ENCODE results near the gene MBD4.

Gene MBD4

GRCh38 chr3:129462361-129462968 lies 22.7 kb upstream of the MBD4 start:
- DNase-seq = no peak

DNA sequence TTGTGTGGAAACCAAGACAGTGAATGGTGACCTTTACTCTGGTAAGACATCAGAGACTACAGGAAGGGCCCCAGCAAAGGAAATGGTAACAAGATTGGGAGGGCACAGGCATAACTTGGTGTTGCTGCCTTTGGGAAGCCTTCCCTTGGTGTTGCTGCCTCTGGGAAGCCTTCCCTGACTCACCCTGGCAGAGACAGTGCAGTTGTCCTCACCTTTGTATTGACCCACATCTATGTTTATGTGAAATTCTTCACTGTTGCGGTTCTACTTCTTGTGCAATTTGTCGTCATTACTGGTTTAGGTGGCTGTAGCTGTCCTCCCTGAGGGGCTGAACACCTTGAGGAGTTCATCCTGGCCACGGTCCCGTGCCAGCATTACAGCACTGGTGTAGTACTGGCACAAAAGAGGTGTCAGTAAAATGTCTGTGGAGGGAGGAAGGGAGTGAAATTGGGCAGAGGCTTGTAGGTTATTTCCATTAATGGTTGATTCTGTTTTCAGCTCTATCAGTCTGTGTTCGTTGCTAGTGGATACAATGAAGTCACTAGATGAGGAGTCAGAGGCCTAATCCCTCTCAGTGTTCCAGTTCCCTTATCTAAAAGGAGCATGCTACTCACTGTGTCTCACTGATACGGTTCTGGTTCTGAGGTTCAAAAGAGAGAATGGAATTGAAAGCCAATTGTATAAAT lies 21.9 kb upstream of the MBD4 start:
- no peak for DNase-seq

DNA sequence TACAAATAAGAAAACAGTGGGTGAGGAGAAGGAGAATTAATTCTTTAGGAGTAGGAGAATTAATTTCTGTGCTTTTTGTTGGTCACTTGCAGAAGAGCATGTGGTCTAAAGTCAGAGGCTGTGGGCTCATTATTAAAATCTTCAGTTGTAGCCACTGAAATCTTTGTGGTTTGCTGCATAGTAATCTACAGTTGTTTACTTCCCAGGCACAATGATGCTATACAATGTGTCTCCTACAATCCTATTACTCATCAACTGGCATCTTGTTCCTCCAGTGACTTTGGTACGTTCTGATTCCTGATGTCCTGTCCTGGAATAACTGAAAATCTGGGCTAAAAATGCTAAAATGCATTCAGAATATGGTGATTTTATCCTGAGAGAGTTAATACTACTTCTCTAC lies 21.3 kb upstream of the MBD4 start:
- no peak for DNase-seq

GRCh38 chr3:129460572-129460971 lies 20.8 kb upstream of the MBD4 start:
- DNase-seq = no peak

- DNase-seq = no peak
Measured at GRCh38 chr3:129460155-129460554, 20.4 kb upstream of the MBD4 start.

DNA sequence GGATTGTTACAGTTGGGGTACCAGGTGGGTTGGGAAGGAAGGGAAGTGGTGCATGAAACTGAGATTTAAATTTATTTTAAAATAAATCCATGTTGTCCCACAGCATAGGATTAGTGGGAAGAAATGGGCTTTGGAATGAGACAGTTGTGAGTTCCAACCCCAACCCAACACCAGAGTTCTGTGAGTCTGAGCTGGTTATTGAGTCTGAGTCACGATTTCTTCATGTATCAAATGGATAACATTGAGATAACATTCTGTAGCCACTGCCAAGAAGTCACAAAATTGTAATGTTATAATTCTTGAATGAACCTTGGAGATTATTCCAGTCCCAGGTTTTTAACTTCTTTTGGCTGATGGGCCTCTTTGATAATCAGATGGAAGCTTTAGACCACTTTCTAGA lies 14.0 kb upstream of the MBD4 start:
- no peak for DNase-seq

- no peak for DNase-seq
Measured at GRCh38 chr3:129449279-129450115, 9.7 kb upstream of the MBD4 start.

DNA sequence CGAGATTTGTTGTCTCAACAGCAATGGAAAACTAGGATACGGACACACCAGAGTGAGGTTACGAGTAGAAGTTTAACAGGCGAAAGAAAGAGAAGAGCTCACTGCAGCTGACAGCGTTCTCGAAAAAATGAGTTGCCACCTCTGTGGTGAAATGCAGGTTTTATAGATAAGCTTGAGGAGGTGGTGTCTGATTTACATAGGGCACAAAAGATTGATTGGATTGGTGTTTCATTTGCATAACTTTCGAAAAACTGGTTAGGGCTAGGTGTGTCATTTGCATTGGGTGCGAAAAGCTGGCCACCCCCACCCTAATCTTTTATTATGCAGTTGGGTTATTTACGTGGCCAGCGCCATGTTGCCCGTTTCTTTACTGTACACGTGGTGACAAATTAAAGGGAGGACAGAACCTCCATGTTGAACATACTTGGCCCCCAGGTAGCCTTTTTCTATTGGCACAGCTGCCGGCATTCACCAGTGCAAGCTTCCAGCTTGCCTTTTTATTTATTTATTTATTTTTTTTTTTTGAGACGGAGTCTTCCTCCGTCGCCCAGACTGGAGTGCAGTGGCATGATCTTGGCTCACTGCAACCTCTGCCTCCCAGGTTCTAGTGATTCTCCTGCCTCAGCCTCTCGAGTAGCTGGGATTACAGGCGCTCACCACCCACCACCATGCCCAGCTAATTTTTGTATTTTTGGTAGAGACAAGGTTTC lies 8.6 kb upstream of the MBD4 start:
- DNase-seq = no peak

- DNase-seq = no peak
Measured at GRCh38 chr3:129446926-129447325, 7.2 kb upstream of the MBD4 start.

DNA sequence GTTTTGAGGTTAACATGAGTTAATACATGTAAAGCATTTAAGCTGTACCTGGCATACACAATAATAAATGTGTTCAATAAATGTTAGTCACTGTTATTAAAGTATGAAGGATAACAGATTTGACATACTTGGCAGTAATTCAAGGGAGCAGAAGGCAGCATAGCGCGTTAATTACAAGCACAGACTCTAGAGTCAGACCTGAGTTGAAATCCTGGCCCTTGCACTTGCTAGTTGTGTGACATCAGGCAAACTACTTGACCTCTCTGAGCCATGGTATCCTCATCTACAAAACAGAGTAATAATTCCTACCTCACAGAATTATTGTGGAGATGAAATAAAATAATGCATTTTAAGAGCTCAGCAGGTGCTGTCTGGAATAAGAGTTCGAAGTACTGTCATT lies 5.7 kb upstream of the MBD4 start:
- no peak for DNase-seq

- DNase-seq = no peak
Measured at GRCh38 chr3:129442947-129443346, 3.2 kb upstream of the MBD4 start.

DNA sequence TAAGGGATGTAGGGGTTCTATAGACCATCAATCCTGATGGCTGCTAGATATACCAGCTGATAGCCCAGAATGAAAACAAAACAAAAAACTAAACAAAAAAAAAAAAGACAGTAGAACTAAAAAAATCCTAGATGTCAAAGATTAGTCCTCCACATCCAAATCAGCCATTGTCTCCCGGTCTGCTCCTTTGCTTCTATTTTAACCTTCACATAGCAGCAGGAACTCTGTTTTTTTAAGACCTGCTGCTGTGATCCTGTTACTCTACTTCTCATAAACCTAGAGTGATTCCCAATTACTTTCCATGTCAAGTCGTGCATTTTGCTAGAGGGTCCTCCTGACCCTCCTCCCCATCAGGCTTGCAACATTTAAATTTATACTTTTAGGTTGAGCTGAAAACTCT lies 2.7 kb upstream of the MBD4 start:
- no peak for DNase-seq

DNA sequence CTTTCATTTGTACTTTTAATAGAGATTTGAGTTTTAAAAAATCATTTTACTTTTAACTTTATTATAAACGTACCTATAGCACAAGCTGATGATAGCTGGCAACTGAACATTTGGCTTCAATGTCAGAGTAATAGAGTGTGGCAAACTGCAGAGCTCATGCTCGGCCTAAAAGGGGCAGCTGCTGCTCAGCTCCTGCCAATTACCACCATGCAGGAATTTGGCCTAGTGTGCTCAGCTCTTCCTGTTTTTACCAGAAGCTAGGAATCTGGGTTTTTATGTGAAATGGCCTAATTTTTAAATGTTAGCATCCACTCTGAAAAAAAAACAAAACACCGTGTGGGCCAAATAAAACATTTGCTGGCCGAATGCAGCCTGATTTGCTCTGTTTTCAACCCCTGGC lies 2.0 kb upstream of the MBD4 start:
- DNase-seq = peak; percentile 79 to 80

GRCh38 chr3:129441215-129441614 lies 1.5 kb upstream of the MBD4 start:
- DNase-seq = no peak

DNA sequence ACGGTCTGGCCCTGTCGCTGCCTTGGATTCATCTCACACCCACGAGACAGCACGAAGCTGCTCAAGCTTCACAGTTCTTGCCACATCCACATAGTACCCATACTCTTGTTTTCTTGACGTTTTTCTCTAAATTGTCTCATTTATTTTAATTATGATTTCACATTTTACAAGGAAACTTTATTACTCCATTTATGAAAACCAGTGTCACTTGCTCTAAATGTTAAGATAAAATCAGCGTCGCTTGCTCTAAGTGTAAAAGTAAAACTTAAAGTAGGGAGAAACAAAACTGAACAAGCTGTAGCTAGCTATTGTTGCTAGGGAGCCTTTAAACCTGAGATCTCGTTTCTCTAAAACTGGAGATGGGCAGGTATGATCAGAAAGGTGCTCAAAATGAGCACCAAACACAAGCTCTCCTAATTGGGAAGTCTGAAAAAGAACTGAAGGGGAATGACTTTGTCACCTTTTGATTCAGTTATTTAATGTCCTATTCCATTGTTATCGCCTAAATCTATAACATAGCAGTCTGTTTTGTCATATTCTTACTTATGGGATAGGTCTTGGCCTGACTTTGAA lies 956 bp upstream of the MBD4 start:
- no peak for DNase-seq

DNA sequence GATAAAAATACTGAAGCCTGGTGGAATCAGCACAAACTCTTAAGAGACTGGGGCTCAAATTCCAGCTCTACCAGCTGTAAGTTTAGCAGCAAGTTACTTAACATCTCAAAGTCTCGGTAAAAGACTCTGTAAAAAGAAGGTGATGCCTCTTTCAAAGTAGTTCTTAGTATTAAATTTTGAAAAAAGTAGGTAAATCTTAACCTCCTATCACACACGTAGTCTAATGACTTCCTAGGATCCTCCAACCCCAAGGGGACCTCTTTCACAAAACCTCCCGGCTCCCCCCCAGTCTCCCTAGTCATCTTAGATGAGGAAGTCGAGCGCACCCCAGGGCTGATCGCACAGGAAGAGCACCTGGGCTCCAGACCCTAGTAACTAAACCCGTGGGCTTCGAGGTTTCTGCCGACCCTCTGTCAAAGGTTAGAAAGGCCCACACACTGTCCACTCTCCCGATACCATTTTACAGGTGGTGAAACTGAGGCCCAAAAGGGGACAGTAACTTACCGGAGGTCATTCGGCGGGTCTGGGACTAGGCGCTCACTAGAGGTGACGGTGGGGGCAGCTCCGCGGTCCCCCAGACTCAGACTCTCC lies 427 bp downstream of the MBD4 start:
- DNase-seq = no peak

GRCh38 chr3:129435367-129435766 lies 4.4 kb downstream of the MBD4 start:
- no peak for DNase-seq

GRCh38 chr3:129434140-129434539 lies 5.6 kb downstream of the MBD4 start:
- DNase-seq = no peak

GRCh38 chr3:129433565-129433964 lies 6.2 kb downstream of the MBD4 start:
- no peak for DNase-seq

DNA sequence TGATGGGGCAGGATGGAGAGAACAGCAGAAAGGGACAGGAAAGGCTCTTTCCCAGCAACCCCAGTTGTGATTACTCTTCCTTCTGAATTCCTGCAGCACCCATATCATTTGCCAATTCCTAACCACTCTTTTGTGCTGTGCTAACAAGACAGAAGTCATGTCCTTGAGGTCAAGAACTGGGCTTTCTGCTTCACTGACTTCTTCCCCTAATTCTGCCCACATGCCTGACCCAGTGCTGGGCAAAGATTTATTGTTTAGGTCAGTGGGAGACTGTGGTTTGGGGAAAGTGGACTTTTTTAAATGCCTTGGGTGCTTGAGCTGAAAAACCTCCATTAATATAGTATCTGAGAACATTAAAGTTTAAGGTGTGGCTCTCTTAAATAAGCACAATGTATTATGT lies 7.1 kb downstream of the MBD4 start:
- DNase-seq = no peak

GRCh38 chr3:129432036-129432435 lies 7.7 kb downstream of the MBD4 start:
- no peak for DNase-seq

DNA sequence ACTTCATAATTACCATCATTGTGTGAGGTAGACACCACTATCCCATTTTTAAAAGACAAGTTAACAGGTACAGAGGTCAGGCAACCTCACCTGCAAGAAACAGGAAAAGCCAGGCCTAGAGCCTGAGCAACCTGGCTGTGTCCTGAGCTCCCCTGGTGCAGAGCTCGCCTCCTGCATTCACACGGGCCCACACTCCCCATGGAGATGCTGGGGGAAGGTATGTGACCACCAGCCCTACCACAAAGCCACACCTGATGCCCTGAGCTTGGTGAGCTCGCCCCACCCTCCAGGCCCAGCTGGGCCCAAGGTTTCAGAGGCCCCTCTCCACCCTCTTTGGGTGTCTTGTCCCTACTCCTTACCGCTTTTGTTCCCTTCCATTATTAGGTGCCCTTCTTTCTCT lies 10.1 kb downstream of the MBD4 start:
- DNase-seq = no peak

DNA sequence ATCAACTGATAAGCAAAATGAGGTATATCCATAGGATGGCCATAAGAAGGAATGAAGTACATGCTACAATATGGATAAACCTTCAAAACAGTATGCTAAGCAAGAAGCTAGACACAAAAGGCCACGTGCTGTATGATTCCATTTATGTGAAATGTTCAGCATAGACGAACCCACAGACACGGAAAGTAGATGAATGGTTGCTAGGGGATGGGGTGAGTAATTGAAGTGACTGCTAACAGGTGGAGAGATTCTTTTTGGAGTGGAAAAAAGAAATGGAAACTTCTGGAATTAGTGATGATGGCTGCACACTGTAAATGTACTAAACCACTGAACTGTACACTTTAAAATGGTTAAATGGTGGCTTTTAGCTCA lies 10.7 kb downstream of the MBD4 start:
- no peak for DNase-seq
